K562 (cell line): ENCODE measurements around the gene SUSD3. TPM values are rescaled to one million over a fixed set of nuclear protein-coding genes. Genes with fewer than 3 reads are reported as not detected.

Experiments
- BCOR ChIP-seq: fragments of 450-650 bp; IDR thresholded peaks from 2 replicates; pipeline ENCODE4 v1.6.1; 2016
- BRF1 ChIP-seq: IDR thresholded peaks from 3 replicates; pipeline ENCODE4 v1.6.1; 2011; ENCODE audit warnings: borderline replicate concordance, mild to moderate bottlenecking; ENCODE audit not compliant: insufficient read length; ENCODE audit errors: extremely low read depth
- COPS2 ChIP-seq: fragments of 450-650 bp; conservative IDR thresholded peaks from 2 replicates; pipeline ENCODE4 v1.6.1; 2016; ENCODE audit warnings: mild to moderate bottlenecking, moderate library complexity
- GMEB1 ChIP-seq: fragments of 250-450 bp; sonication (Bioruptor Pico); IDR thresholded peaks from 2 replicates; pipeline ENCODE4 v1.4.0; 2020; ENCODE audit warnings: mild to moderate bottlenecking
- ILF3 ChIP-seq: fragments of 450-650 bp; IDR thresholded peaks from 2 replicates; pipeline ENCODE4 v1.6.1; 2018; ENCODE audit warnings: antibody characterized with exemption, mild to moderate bottlenecking, moderate library complexity, borderline replicate concordance
- L3MBTL2 ChIP-seq: fragments of 450-650 bp; IDR thresholded peaks from 2 replicates; pipeline ENCODE4 v1.6.1; 2016; ENCODE audit warnings: mild to moderate bottlenecking, moderate library complexity
- MAFF ChIP-seq: IDR thresholded peaks from 2 replicates; pipeline ENCODE4 v1.6.1; 2012; ENCODE audit warnings: low read length, improper control_type of control experiment
- MAFG ChIP-seq: fragments of 450-650 bp; conservative IDR thresholded peaks from 2 replicates; pipeline ENCODE4 v1.6.1; 2016; ENCODE audit warnings: missing genetic modification characterization, missing compliant biosample characterization
- PHTF2 ChIP-seq: fragments of 250-450 bp; sonication (Bioruptor Pico); IDR thresholded peaks from 2 replicates; pipeline ENCODE4 v1.5.0; 2021; ENCODE audit warnings: mild to moderate bottlenecking
- SREBF1 ChIP-seq: fragments of 150-350 bp; IDR thresholded peaks from 2 replicates; pipeline ENCODE4 v1.6.1; 2014; ENCODE audit warnings: antibody characterized with exemption, low read depth, low read length, borderline replicate concordance
- ZKSCAN1 ChIP-seq: fragments of 150-350 bp; IDR thresholded peaks from 2 replicates; pipeline ENCODE4 v1.6.1; 2016; ENCODE audit warnings: low read depth, low read length
- ZNF224 ChIP-seq: sonication (generic); formaldehyde crosslinking; IDR thresholded peaks from 2 replicates; pipeline ENCODE4 v1.8.0; 2022; ENCODE audit warnings: mild to moderate bottlenecking, missing genetic modification reagents
- ZNF23 ChIP-seq: fragments of 250-450 bp; sonication (Bioruptor Pico); IDR thresholded peaks from 2 replicates; pipeline ENCODE4 v1.4.0; 2020; ENCODE audit warnings: mild to moderate bottlenecking
- polyA plus RNA-seq, 8 experiments: library from polyadenylated mRNA; depleted of rRNA in 4 of 8; stranded (reverse) in 5 of 8; unstranded in 3 of 8; fragments of >200 nt; fragmentation: Nextera tagmentation in 2 of 8; fragmentation: Illumina TruSeq in 1 of 8; extraction: Ambion mirVana in 2 of 8; extraction: Trizol in 1 of 8; gene quantifications; 2 replicates each; pipeline versions ENCODE4 v1.2.1 to v1.2.3, GENCODE V29; 2011 to 2014; ENCODE audit warnings: inconsistent platforms in 1 of 8, missing spikeins in 1 of 8
- total RNA-seq, 7 experiments: library from RNA; depleted of rRNA in 6 of 7; stranded (reverse); fragments of >200 nt in 6 of 7; fragmentation: Illumina TruSeq in 2 of 7; extraction: Trizol in 2 of 7; gene quantifications; 2 replicates each; pipeline versions ENCODE4 v1.2.1 to v1.2.3, GENCODE V29; 2011 to 2021; ENCODE audit warnings: low replicate concordance in 1 of 7
- TF ChIP-seq, protein P1 (sequence below), 2 experiments: fragments of 450-650 bp in 1 of 2; sonication (generic) in 1 of 2; formaldehyde crosslinking in 1 of 2; IDR thresholded peaks; 2 replicates each; pipeline versions ENCODE4 v1.7.1 to v1.9.0; 2016 to 2022; ENCODE audit warnings: inconsistent platforms in 1 of 2, mild to moderate bottlenecking in 1 of 2, missing genetic modification reagents in 1 of 2
- TF ChIP-seq, protein P2 (sequence below): fragments of 450-650 bp; IDR thresholded peaks from 2 replicates; pipeline ENCODE4 v1.7.0; 2016; ENCODE audit warnings: borderline replicate concordance

The SUSD3 gene
- total and polyA plus RNA-seq, 9 of the 15 experiments (the other 6 are each of a cell fraction or from before 2014, with no cell fraction given), result 1.3 to 21.7 (median 11.4) TPM

DNA sequence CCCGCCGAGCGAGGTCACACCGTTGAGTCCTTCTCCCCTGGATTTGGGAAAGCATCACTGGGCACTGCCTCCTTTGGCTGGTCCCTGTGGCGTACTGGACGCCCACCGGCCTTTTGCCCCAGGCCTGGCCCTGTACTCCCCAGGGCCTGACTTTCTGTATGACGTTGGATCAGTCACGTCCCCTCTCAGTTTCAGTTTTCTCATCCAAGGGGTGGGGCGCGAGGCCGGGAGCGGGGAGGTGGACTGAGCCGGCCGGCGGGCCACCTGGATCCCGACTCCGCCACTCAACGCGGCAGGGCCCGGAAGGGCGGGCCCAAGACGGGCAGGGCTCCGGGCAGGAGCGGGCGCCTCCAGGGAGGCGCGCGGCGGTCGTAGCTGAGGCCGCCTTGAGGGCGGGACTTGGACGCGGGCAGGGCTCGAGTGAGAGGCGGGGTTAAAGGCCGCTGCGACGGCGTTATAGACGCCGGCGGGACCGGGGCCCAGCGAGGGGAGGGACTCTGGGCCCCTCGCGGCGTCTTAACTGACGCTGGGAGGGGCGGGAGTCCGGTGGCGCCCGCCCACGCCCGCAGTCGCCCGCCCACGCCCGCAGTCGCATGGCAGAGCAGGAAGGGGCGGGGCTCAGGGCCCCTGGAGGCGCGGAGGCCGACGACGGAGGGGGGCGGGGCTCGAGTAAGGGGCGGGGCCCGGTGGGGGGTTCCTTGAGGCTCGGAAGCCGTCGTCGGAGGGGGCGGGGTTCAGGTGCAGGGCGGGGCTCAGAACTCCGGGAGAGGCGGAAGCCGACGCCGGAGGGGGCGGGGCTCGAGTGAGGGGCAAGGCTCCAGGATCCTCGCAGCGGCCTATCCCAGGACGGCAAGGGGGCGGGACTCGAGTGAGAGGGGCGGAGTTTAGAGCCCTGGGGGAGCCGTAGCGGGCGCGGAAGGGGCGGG, 37.0 kb downstream of the SUSD3 start (continued):
- TF ChIP-seq, protein P1, sequence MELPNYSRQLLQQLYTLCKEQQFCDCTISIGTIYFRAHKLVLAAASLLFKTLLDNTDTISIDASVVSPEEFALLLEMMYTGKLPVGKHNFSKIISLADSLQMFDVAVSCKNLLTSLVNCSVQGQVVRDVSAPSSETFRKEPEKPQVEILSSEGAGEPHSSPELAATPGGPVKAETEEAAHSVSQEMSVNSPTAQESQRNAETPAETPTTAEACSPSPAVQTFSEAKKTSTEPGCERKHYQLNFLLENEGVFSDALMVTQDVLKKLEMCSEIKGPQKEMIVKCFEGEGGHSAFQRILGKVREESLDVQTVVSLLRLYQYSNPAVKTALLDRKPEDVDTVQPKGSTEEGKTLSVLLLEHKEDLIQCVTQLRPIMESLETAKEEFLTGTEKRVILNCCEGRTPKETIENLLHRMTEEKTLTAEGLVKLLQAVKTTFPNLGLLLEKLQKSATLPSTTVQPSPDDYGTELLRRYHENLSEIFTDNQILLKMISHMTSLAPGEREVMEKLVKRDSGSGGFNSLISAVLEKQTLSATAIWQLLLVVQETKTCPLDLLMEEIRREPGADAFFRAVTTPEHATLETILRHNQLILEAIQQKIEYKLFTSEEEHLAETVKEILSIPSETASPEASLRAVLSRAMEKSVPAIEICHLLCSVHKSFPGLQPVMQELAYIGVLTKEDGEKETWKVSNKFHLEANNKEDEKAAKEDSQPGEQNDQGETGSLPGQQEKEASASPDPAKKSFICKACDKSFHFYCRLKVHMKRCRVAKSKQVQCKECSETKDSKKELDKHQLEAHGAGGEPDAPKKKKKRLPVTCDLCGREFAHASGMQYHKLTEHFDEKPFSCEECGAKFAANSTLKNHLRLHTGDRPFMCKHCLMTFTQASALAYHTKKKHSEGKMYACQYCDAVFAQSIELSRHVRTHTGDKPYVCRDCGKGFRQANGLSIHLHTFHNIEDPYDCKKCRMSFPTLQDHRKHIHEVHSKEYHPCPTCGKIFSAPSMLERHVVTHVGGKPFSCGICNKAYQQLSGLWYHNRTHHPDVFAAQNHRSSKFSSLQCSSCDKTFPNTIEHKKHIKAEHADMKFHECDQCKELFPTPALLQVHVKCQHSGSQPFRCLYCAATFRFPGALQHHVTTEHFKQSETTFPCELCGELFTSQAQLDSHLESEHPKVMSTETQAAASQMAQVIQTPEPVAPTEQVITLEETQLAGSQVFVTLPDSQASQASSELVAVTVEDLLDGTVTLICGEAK (IDR thresholded peaks at IDR 0.05), result 0 out of 2 replicates have a peak, but pooled peaks have one; percentile 52
- TF ChIP-seq, protein P1 (CRISPR knock-in tag; IDR thresholded peaks at IDR 0.05), result no peak
- no peak for TF ChIP-seq ZNF224 (CRISPR knock-in tag)
- peak; percentile 60; the same call in 1 of the 2 replicates for TF ChIP-seq L3MBTL2
- TF ChIP-seq BRF1, result no peak
- TF ChIP-seq MAFG (tag), result no peak
- TF ChIP-seq SREBF1, result no peak
- TF ChIP-seq MAFF, result no peak
- no peak for TF ChIP-seq ZKSCAN1
- no peak for TF ChIP-seq ILF3
- TF ChIP-seq ZNF23, result no peak
- TF ChIP-seq, protein P2, sequence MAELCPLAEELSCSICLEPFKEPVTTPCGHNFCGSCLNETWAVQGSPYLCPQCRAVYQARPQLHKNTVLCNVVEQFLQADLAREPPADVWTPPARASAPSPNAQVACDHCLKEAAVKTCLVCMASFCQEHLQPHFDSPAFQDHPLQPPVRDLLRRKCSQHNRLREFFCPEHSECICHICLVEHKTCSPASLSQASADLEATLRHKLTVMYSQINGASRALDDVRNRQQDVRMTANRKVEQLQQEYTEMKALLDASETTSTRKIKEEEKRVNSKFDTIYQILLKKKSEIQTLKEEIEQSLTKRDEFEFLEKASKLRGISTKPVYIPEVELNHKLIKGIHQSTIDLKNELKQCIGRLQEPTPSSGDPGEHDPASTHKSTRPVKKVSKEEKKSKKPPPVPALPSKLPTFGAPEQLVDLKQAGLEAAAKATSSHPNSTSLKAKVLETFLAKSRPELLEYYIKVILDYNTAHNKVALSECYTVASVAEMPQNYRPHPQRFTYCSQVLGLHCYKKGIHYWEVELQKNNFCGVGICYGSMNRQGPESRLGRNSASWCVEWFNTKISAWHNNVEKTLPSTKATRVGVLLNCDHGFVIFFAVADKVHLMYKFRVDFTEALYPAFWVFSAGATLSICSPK, result no peak
- no peak for TF ChIP-seq PHTF2
- TF ChIP-seq BCOR, result no peak
- TF ChIP-seq GMEB1 (CRISPR knock-in tag), result peak; percentile 73; the same call in 1 of the 2 replicates
- TF ChIP-seq COPS2, result no peak
